WI38 (cell line): ENCODE data around the gene TEKT3.

ENCODE experiments used
- H3K4me3 ChIP-seq: 2 replicates; pipeline ENCODE4 v1.5.1; 2011; ENCODE audit warnings: low read depth, mild to moderate bottlenecking, control low read depth, low read length
- CTCF ChIP-seq: IDR thresholded peaks from 2 replicates; pipeline ENCODE4 v1.5.1; 2012; ENCODE audit warnings: low read depth, mild to moderate bottlenecking, control low read depth, low read length

TEKT3 gene

DNA sequence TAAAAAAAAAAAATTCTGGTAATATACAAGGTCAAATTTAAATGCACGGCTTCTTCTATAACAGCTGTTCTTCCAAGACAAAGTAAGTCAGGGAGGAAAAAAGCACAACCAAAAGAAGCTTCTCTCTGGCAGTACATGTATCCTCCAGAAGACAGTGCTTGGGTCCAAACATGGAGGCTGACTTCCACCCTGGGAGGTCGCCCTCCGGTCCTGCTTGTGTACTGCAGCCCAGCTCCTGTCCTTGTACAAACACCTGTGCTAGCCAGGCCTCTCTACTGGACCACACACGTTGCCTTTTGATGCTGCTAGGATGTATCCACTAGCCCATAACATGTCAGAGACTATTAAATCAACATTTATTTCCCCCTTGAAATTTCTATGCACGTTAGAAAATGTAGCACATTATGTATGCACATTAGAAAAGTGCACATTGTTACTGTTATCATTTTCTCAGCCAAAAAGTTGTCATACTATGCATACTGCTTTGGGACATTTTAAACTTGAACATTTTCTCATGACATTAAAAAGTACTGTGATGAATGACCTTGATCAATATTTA lies 21.9 kb downstream of the TEKT3 start:
- no peak overlapping the region for H3K4me3 ChIP-seq
- TF ChIP-seq CTCF = no peak

DNA sequence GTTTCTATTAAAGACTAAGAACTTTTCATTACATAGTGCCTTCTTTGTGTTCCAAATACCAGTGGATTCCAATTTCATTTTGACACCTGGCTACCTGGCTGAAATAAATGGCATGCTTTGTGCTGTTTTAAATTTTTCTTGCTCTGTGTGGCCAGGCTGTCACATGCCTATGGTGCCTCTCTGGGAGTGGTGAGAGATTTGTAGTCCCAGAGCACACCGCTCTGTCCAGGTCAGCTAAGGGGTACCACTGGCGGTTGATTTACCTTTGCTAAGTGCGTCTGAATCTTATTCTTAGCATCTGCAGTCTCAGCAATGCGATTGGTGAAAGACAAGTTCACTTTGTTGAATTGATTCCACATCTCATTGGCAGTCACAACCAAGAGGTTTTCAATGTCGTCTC lies 29.4 kb downstream of the TEKT3 start:
- H3K4me3 ChIP-seq = no peak overlapping the region
- TF ChIP-seq CTCF = no peak

DNA sequence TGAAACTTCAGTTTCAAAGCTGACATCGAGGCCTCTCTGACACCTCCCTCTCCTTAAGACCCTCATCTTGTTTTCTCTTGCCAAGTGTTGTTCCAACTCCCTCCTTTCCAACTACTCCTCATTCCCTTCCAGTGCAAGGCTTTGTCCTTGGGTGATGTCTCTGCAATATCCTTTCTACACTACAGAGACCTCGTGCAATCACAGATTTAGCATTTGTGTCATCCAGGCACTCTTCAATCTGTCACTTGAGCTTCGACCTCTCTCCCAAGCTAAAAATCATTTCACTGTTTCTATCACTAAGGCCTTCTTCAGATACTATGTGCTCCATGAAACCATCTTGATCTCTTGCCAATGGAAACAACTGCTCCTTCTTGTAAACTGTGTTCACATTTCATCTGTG lies 31.6 kb downstream of the TEKT3 start:
- no peak for TF ChIP-seq CTCF

GRCh38 chr17:15309236-15309635 lies 32.2 kb downstream of the TEKT3 start:
- no peak for TF ChIP-seq CTCF
- no peak overlapping the region for H3K4me3 ChIP-seq

More for the DNA sequence above, 31.6 kb downstream of the TEKT3 start:
- no peak overlapping the region for H3K4me3 ChIP-seq

DNA sequence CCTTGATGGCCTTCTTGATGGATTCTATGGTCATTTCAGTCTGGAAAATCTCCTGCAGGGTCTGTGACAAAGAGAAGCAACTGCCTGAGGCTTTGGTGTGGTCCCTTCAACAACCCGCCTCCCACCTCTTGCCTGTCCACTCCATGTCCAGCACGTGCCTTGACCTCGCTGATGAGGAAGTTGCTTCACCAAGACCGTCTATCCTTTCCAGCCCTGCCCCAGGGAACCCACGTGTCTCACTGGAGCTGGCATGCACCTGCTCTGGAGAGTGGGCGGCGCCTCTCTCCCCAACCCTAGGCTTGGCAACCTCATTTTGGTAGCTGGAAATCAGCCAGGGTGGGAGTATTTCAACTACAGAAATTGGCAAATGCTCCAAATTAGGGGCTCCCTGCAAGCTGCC lies 32.6 kb downstream of the TEKT3 start:
- TF ChIP-seq CTCF = no peak
- no peak overlapping the region for H3K4me3 ChIP-seq

DNA sequence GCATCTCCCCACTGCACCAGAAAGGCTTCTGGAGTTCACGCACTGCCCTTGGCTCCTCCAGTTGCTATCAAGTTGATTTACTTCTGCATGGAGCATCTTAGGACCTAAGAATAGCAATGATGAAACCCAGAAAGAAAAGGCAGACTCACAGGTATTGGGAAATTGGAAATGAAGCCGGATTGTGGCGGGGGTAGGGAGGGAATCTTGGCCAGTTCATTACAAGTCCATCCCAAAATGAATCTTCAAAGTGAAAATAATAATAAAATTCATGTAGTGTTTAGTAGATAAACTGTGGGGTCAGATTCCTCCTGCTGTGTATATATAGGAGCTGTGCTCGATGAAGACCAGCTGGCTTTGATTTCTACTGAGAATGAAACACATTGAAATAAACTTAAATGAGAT lies 33.7 kb downstream of the TEKT3 start:
- H3K4me3 ChIP-seq = no peak overlapping the region
- no peak for TF ChIP-seq CTCF

- no peak overlapping the region for H3K4me3 ChIP-seq
- TF ChIP-seq CTCF = no peak
These were observed 37.5 kb downstream of the TEKT3 start for GRCh38 chr17:15303851-15304250.
